Body of pancreas (tissue), 4 donors: ENCODE data around the gene GSE1. TPM values are rescaled to one million over a fixed set of nuclear protein-coding genes. Genes with fewer than 3 reads are reported as not detected.

Source experiments
- ATAC-seq: fragments of 150-250 bp; one replicate; pipeline ENCODE4 v1.9.1; 2016
- DNase-seq, 4 donors: peaks; one replicate each; pipeline ENCODE4 v3.0.0-alpha.2; 2019
- H3K27ac ChIP-seq, 4 donors: fragments of 200-600 bp; sonication (generic); 1 replicate in 3 of 4; 2 replicates in 1 of 4; pipeline versions ENCODE4 v1.5.1 to v1.6.1; 2016 to 2019; ENCODE audit warnings: mild to moderate bottlenecking in 1 of 4, mixed read lengths in 1 of 4, moderate library complexity in 1 of 4
- H3K27me3 ChIP-seq, 2 donors: fragments of 200-600 bp; sonication (generic); one replicate each; pipeline ENCODE4 v1.6.0; 2016; ENCODE audit warnings: mild to moderate bottlenecking in 1 of 2
- H3K36me3 ChIP-seq, 2 donors: fragments of 200-600 bp; sonication (generic); replicated peaks in 1 of 2; 2 replicates each; pipeline ENCODE4 v1.5.1; 2016; ENCODE audit warnings: low read depth in 2 of 2; ENCODE audit not compliant: insufficient read depth in 1 of 2
- H3K4me1 ChIP-seq: fragments of 200-600 bp; sonication (generic); one replicate; pipeline ENCODE4 v1.6.0; 2016
- H3K4me3 ChIP-seq, 2 donors: fragments of 200-600 bp; sonication (generic); 1 replicate in 1 of 2; 2 replicates in 1 of 2; pipeline ENCODE4 v1.5.1; 2016 to 2019
- H3K9me3 ChIP-seq, 3 donors: fragments of 200-600 bp; sonication (generic); 1 replicate in 2 of 3; 2 replicates in 1 of 3; pipeline ENCODE4 v1.5.1; 2016
- CTCF ChIP-seq, 7 experiments: fragments of 450-650 bp in 4 of 7; fragments of 200-600 bp in 3 of 7; sonication (generic) in 3 of 7; IDR thresholded peaks; one replicate each; pipeline ENCODE4 v1.5.1; 2016 to 2019; ENCODE audit warnings: antibody characterized with exemption in 7 of 7
- POLR2A ChIP-seq, 3 donors: fragments of 450-650 bp; IDR thresholded peaks; one replicate each; pipeline ENCODE4 v1.6.1; 2016; ENCODE audit warnings: antibody characterized with exemption in 3 of 3, mild to moderate bottlenecking in 2 of 3
- WGBS, 2 donors: methylation state at CpG; one replicate each; pipeline ENCODE4 v1.1.5; 2017; 5-methylcytosine and 5-hydroxymethylcytosine counted together
- intact Hi-C: fragments of 100-400 bp; cut with DNase I; formaldehyde crosslinking; loops from one replicate; pipeline ENCODE4 v1.15.1; 2023
- total RNA-seq, 2 donors: library from RNA; depleted of rRNA; stranded (reverse); fragments of >200 nt; gene quantifications; one replicate each; pipeline ENCODE4 v1.1.0, GENCODE V29; 2016

GSE1 gene
- total RNA-seq, 2 donors from 2014 or later = 76.5 to 221 TPM

- ATAC-seq (peak; percentile 23), DNase-seq (peak; percentile 37 to 63 (median 52))
- TF ChIP-seq POLR2A (IDR thresholded peaks at IDR 0.05) = no peak
- TF ChIP-seq CTCF (IDR thresholded peaks at IDR 0.05) = no peak
- Histone ChIP-seq H3K4me1 (peaks cover 78% of the 10 kb centered on the region), H3K36me3 (no peaks in the 10 kb centered on the region), H3K4me3 (no peak overlapping the region), H3K27me3 (no peaks in the 10 kb centered on the region), H3K9me3 (no peaks in the 10 kb centered on the region), H3K27ac (peak overlapping the region; percentile 23 to 57 (median 50))
- intact Hi-C loops = no loop called here
- 42 to 55% methylated on average over 11 to 37 of the region's 37 CpGs for WGBS, 2 donors
Measured at GRCh38 chr16:85573696-85574641, 39.2 kb upstream of the GSE1 start.

GRCh38 chr16:85574672-85575475, 38.2 kb upstream of the GSE1 start:
- Histone ChIP-seq H3K27me3 (no peaks in the 10 kb centered on the region), H3K4me1 (peaks cover 78% of the 10 kb centered on the region), H3K9me3 (no peaks in the 10 kb centered on the region), H3K4me3 (no peak overlapping the region), H3K27ac (peak overlapping the region; percentile 30 to 57 (median 50)), H3K36me3 (no peaks in the 10 kb centered on the region)
- 45 to 56% methylated on average over 27 to 29 of the region's 29 CpGs for WGBS, 2 donors
- TF ChIP-seq CTCF (IDR thresholded peaks at IDR 0.05) (no peak), POLR2A (IDR thresholded peaks at IDR 0.05) (no peak)
- peak; percentile 47 for ATAC-seq
- DNase-seq = peak in 2 of 4 donors; percentile 52 to 58
- intact Hi-C loops = no loop called here

- H3K9me3 ChIP-seq = no peaks in the 10 kb centered on the region
- ATAC-seq = no peak
- no peaks in the 10 kb centered on the region for H3K36me3 ChIP-seq
- 67 to 71% methylated on average over 5 of the region's 5 CpGs for WGBS, 2 donors
- no peak for DNase-seq
- TF ChIP-seq POLR2A (IDR thresholded peaks at IDR 0.05) (no peak), CTCF (IDR thresholded peaks at IDR 0.05) (no peak)
- intact Hi-C loops = no loop called here
- no peaks in the 10 kb centered on the region for H3K27me3 ChIP-seq
- peaks cover 73% of the 10 kb centered on the region for H3K4me1 ChIP-seq
- H3K4me3 ChIP-seq = no peak overlapping the region
- no peak overlapping the region for H3K27ac ChIP-seq
Measured at GRCh38 chr16:85575920-85576319, 37.2 kb upstream of the GSE1 start.

- Histone ChIP-seq H3K4me1 (peaks cover 70% of the 10 kb centered on the region), H3K27ac (no peak overlapping the region), H3K4me3 (no peak overlapping the region), H3K36me3 (no peaks in the 10 kb centered on the region), H3K27me3 (no peaks in the 10 kb centered on the region), H3K9me3 (no peaks in the 10 kb centered on the region)
- WGBS, 2 donors = 79% methylated on average over 7 to 12 of the region's 12 CpGs
- DNase-seq (no peak), ATAC-seq (no peak)
- TF ChIP-seq POLR2A (IDR thresholded peaks at IDR 0.05) (no peak), CTCF (IDR thresholded peaks at IDR 0.05) (no peak)
- intact Hi-C loops = no loop called here
Measured at GRCh38 chr16:85576944-85577343, 36.2 kb upstream of the GSE1 start.
